Epithelial cell of proximal tubule (primary cell): ENCODE measurements around the gene MARK3. TPM values are rescaled to one million over a fixed set of nuclear protein-coding genes. Genes with fewer than 3 reads are reported as not detected.
A peak's percentile ranks its signal among the peaks of the same experiment; 100 is the strongest.

Source experiments
- DNase-seq: peaks from one replicate; pipeline ENCODE4 v3.0.0-alpha.2; 2011; ENCODE audit warnings: low read depth
- H3K4me3 ChIP-seq: 2 replicates; pipeline ENCODE4 v1.5.1; 2011; ENCODE audit warnings: low read depth, mild to moderate bottlenecking, low read length
- total RNA-seq: library from RNA; depleted of rRNA; stranded (reverse); fragments of >200 nt; gene quantifications from 2 replicates; pipeline ENCODE4 v1.2.3, GENCODE V29; 2015
- TF ChIP-seq, protein P1 (sequence below): conservative IDR thresholded peaks from 2 replicates; pipeline ENCODE4 v1.5.1; 2012; ENCODE audit warnings: low read depth, mild to moderate bottlenecking, low read length

MARK3 gene
- total RNA-seq, 1 donor from 2014 or later: 47.5 TPM

DNA sequence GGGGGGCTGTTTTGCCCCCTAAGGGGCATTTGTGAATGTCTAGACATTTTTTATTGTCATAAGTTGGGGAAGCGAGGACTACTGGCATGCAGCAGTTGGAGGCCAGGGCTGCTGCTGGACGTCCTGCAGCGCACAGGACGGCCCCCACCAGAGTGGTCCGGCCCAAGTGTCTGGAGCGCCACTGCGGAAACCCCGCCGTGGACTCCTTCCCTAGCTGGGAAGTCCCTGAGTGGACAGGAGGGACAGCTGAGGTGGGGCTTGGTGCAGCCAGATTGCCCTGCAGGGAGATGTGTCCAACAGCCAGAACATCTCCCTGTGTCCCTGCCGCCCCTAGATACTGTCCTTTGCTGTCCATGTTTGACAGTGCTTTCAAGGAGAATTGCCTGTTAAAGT, 132.0 kb downstream of the MARK3 start:
- no peak overlapping the region for H3K4me3 ChIP-seq
- no peak for DNase-seq
- TF ChIP-seq, protein P1, sequence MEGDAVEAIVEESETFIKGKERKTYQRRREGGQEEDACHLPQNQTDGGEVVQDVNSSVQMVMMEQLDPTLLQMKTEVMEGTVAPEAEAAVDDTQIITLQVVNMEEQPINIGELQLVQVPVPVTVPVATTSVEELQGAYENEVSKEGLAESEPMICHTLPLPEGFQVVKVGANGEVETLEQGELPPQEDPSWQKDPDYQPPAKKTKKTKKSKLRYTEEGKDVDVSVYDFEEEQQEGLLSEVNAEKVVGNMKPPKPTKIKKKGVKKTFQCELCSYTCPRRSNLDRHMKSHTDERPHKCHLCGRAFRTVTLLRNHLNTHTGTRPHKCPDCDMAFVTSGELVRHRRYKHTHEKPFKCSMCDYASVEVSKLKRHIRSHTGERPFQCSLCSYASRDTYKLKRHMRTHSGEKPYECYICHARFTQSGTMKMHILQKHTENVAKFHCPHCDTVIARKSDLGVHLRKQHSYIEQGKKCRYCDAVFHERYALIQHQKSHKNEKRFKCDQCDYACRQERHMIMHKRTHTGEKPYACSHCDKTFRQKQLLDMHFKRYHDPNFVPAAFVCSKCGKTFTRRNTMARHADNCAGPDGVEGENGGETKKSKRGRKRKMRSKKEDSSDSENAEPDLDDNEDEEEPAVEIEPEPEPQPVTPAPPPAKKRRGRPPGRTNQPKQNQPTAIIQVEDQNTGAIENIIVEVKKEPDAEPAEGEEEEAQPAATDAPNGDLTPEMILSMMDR: no peak

DNA sequence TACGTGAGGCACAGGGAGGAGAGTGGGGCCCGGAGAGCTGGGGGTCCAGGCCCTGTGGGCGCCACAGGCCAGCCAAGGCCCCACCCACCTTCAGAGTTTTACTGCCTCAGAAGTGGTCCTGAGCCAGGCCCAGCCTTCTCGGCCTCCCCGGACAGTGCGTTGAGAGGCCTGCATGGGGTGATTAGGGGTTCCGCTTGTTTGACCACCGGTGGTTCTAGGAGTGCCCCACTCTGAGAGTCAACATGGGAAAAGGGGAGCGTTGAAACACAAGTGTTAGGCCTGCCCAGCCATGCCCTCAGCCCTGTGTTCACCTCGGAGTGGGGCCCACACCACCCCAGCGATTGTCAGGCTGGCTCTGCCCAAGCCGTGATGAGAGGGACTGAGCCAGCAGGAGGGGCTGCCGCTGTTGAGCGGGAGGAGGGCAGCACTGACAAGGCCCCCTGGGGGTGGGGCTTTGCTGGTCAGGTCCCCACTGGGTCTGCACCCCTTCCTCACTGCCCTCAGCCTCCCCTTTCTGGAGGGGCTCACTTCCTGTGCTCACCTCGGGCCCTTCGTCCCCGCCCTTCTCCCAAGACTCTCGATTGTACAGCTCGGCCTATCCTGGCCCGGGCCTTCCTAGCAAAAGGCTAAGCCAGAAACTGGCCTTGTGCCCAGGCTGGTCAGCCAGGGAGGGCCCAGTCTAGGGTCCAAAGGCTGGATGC, 132.7 kb downstream of the MARK3 start:
- no peak for DNase-seq
- TF ChIP-seq, protein P1: no peak
- no peak overlapping the region for H3K4me3 ChIP-seq

DNA sequence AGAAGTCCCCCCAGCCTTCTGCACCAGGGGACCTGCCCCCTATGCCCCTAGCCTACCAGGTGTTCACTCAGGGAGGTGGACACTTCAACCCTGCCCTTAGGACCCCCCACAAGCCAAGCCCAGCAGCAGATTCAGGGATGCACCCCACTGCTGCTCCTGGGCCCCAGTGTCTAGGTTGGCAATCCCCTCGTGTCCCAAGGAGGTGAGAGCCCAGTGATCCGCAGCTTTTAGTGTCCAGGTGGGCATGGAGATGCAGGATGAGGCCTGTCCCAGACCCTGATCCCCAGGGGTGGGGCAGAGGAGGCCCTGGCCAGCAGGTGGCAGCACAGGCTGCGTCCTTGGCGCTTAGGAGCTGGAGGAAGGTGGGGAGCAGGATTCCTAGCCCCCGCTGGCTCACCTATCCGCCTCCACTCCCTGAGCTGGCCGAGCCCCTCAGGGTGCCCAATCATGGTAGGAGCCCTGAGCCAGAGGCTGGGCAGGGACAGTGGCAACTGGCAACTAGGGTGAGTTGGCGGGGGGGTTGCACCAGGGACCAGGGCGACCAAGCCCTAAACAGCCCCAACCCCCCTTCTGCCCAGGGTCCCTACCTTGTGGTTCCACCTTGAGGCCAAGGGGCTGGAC, 133.3 kb downstream of the MARK3 start:
- TF ChIP-seq, protein P1: peak; percentile 90
- DNase-seq: no peak
- H3K4me3 ChIP-seq: no peak overlapping the region

DNA sequence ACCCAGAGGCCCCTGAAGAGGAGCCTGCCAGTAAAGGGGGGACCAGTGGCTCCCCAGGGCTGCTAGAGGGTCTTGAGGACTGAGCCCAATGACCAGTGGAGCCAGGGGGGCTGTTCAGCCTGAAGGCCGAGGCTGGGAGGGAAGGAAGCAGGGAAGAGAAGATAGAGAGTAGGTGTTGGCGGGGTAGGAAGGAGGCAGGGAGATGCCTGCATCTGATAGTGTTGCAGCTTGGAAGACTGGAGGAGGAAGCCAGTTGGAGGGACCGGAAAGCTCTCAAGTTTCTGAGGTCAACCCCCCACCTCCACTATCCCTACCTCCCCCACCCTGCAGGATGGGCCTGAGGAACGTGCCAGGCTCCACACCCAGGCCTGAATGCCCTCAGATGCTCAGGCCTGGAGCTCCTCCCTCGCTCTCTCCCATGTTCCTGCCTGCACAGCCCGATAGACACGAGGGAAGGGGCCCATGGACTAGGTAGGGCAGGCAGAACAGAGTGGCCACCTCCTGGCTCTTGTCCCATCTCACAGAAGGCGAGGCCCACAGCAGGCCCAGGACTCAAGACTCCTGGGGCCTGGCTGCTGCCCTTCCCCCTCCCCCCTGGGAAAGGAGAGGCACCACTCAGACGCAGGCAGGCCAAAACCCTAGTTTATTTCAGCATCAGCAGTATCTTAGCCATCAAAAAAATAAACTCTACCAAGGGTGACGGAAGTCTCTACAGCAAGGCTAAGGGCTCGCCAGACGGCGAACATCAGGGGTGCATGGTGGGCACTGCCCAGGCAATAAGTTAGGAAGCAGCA, 134.0 kb downstream of the MARK3 start:
- peak overlapping the region; percentile 72 for H3K4me3 ChIP-seq
- DNase-seq: no peak
- TF ChIP-seq, protein P1: no peak

DNA sequence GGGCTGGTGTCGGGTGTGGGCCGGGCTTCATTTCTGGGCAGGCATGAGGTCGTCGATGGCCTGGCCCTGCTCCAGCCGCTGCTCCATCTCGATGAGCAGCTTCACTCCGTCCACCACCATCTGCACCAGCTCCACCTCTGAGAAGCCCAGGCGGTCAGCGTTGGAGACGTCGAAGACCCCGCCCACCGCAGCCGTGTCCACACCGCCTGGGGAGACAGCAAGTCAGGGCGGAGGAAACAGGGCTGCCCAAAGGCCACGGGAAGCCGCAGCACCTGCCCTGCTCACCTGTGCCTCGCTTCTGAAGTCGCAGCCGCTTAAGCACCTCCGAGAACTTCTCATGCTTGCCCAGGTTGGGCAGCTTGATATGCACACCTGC, 134.6 kb downstream of the MARK3 start:
- peak overlapping the region; percentile 72 for H3K4me3 ChIP-seq
- TF ChIP-seq, protein P1: no peak
- no peak for DNase-seq

DNA sequence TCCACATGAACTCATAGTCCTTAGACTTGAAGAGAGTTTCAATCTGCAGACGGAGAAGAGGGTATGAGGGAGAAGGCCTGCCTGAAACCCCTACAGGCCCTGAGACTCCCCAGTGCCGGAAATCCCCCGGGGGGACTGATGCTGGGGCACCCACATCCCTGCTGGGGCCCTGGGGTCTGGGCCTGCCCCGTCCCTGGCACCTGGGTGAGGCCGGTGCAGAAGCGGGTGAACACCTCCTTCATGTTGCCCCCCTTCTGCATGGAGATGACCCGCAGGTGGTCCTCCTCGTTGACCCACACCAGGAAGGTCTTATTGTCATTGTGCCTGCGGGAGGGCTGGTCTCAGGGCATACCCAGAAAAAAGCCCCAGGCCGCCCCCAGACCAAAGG, 135.0 kb downstream of the MARK3 start:
- peak overlapping the region; percentile 72 for H3K4me3 ChIP-seq
- TF ChIP-seq, protein P1: no peak
- DNase-seq: no peak
